CD4-positive, CD25-positive, alpha-beta regulatory T cell (primary cell): ENCODE data around the gene ERCC1. TPM values are rescaled to one million over a fixed set of nuclear protein-coding genes. Genes with fewer than 3 reads are reported as not detected.
A peak's percentile ranks its signal among the peaks of the same experiment; 100 is the strongest.

Experiments
- ATAC-seq, 2 donors: fragments of 150-1000 bp; cut with Tn5 transposase; one replicate each; pipeline ENCODE4 v1.10.0; 2021; ENCODE audit warnings: low read depth in 2 of 2, moderate number of reproducible peaks in 2 of 2, moderate library complexity in 1 of 2
- DNase-seq, 3 donors: peaks; one replicate each; pipeline versions ENCODE4 v3.0.0 to v3.0.0-alpha.2; 2012 to 2022; ENCODE audit warnings: mixed read lengths in 1 of 3
- H3K27ac ChIP-seq: one replicate; pipeline ENCODE4 v1.7.0; 2013; ENCODE audit warnings: mild to moderate bottlenecking, low read length; ENCODE audit not compliant: insufficient read depth, poor library complexity, severe bottlenecking
- H3K27me3 ChIP-seq: one replicate; pipeline ENCODE4 v1.7.0; 2013; ENCODE audit warnings: low read length; ENCODE audit not compliant: control insufficient read depth, insufficient read depth
- H3K36me3 ChIP-seq: one replicate; pipeline ENCODE4 v1.7.0; 2013; ENCODE audit warnings: mild to moderate bottlenecking, low read length, moderate library complexity; ENCODE audit not compliant: control insufficient read depth, insufficient read depth
- H3K4me1 ChIP-seq: 2 replicates; pipeline ENCODE4 v1.7.0; 2013; ENCODE audit warnings: mild to moderate bottlenecking, low read length; ENCODE audit not compliant: insufficient read depth, control insufficient read depth, poor library complexity, severe bottlenecking
- H3K4me3 ChIP-seq: one replicate; pipeline ENCODE4 v1.7.0; 2013; ENCODE audit warnings: low read depth, mild to moderate bottlenecking, low read length, moderate library complexity
- H3K9me3 ChIP-seq, 2 experiments: 1 replicate in 1 of 2; 2 replicates in 1 of 2; pipeline ENCODE4 v1.7.0; 2013; ENCODE audit warnings: low read length in 2 of 2, mild to moderate bottlenecking in 1 of 2, moderate library complexity in 1 of 2; ENCODE audit not compliant: control insufficient read depth in 2 of 2
- H3K27ac Mint-ChIP-seq, 3 donors: one replicate each; pipeline ENCODE4 v1.8.0; 2020 to 2022; ENCODE audit warnings: mild to moderate bottlenecking in 3 of 3, mixed read lengths in 3 of 3, moderate library complexity in 2 of 3
- H3K27me3 Mint-ChIP-seq: one replicate; pipeline ENCODE4 v1.8.0; 2022; ENCODE audit warnings: mild to moderate bottlenecking, mixed read lengths
- H3K36me3 Mint-ChIP-seq: one replicate; pipeline ENCODE4 v1.8.0; 2020; ENCODE audit warnings: mixed read lengths
- H3K4me1 Mint-ChIP-seq, 4 donors: one replicate each; pipeline ENCODE4 v1.8.0; 2020 to 2022; ENCODE audit warnings: mixed read lengths in 4 of 4, mild to moderate bottlenecking in 1 of 4
- H3K4me3 Mint-ChIP-seq, 4 donors: one replicate each; pipeline ENCODE4 v1.8.0; 2020 to 2022; ENCODE audit warnings: mild to moderate bottlenecking in 4 of 4, mixed read lengths in 4 of 4, moderate library complexity in 3 of 4
- H3K9me3 Mint-ChIP-seq, 7 donors: one replicate each; pipeline ENCODE4 v1.8.0; 2020 to 2022; ENCODE audit warnings: mixed read lengths in 7 of 7, mild to moderate bottlenecking in 3 of 7, moderate library complexity in 2 of 7
- polyA plus RNA-seq, 4 donors: library from polyadenylated mRNA; unstranded; fragments of 300-500 nt; fragmentation: Illumina TruSeq; gene quantifications; one replicate each; pipeline ENCODE4 v1.2.3, GENCODE V29; 2021
- total RNA-seq: library from RNA; stranded (reverse); gene quantifications from one replicate; pipeline ENCODE4 v1.2.3, GENCODE V29; 2022

The ERCC1 gene
- total and polyA plus RNA-seq, 5 donors from 2014 or later = 25.9 to 30.5 (median 26.7) TPM

- DNase-seq (peak in 1 of 3 donors; percentile 48), ATAC-seq (peak; percentile 36 to 38)
- peaks cover 9% of the 10 kb centered on the region for H3K27me3 Mint-ChIP-seq
- H3K4me3 Mint-ChIP-seq = peak overlapping the region in 2 of 4 donors; percentile 38 to 73
- no peaks in the 10 kb centered on the region for H3K36me3 Mint-ChIP-seq
- Histone ChIP-seq H3K36me3 (no peaks in the 10 kb centered on the region), H3K27ac (no peak overlapping the region), H3K4me3 (no peak overlapping the region), H3K9me3 (no peaks in the 10 kb centered on the region), H3K4me1 (peaks cover 22% of the 10 kb centered on the region), H3K27me3 (no peaks in the 10 kb centered on the region)
- H3K27ac Mint-ChIP-seq = peak overlapping the region; percentile 52 to 67 (median 55)
- H3K9me3 Mint-ChIP-seq = peaks cover 0 to 3% (median 0%) of the 10 kb centered on the region in 7 donors
- H3K4me1 Mint-ChIP-seq = peaks cover 6 to 31% (median 24%) of the 10 kb centered on the region in 4 donors
These were observed 32.2 kb upstream of the ERCC1 start for GRCh38 chr19:45455707-45456499.

- peaks cover 0 to 6% (median 0%) of the 10 kb centered on the region in 7 donors for H3K9me3 Mint-ChIP-seq
- H3K4me3 ChIP-seq = peak overlapping the region; percentile 72
- peaks cover 4% of the 10 kb centered on the region for H3K36me3 Mint-ChIP-seq
- peaks cover 40% of the 10 kb centered on the region for H3K4me1 ChIP-seq
- no peaks in the 10 kb centered on the region for H3K36me3 ChIP-seq
- ATAC-seq (no peak), DNase-seq (no peak)
- H3K9me3 ChIP-seq = no peaks in the 10 kb centered on the region
- H3K27me3 Mint-ChIP-seq = peaks cover 21% of the 10 kb centered on the region
- H3K27ac Mint-ChIP-seq = peak overlapping the region; percentile 96 to 100 (median 100)
- no peaks in the 10 kb centered on the region for H3K27me3 ChIP-seq
- H3K4me1 Mint-ChIP-seq = peaks cover 9 to 58% (median 45%) of the 10 kb centered on the region in 4 donors
- peak overlapping the region; percentile 90 to 98 (median 92) for H3K4me3 Mint-ChIP-seq
- H3K27ac ChIP-seq = peak overlapping the region; percentile 99
These were observed 28.2 kb upstream of the ERCC1 start for GRCh38 chr19:45451850-45452387.

DNA sequence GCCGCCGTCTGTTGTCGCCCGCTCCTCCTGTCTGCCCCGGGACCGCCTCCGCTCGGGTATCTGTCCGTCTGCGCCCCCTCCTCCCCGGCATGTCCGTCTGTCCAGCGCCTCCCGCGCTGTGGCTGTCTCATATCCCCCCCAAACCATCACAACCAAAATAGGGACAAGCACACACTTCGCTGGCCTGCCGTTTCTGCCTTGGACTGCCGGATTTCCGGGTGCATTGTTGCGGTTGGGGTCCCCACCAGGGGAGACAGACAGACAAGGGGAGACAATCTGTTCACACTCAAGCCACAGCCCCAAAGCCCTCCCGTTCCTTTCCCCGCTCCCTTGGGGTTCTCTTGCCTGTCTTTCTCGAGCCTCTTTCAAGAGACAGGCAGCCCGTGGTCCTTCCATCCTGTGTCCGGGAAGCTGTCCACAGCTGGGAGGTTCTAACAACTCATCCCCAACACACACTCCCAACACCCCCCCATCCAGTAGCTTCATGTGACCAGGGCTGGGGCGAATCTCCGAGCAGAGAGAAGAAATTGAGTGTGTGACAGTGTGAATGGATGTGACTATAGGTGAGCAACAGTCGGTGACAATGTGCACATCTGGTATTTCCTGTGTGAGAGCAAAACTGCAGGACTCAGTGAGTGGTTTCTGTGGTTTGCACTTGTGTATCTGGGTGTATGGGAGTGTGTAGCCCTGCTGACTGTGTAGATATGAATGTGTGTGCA is 27.6 kb upstream of the ERCC1 start:
- Histone ChIP-seq H3K27me3 (no peaks in the 10 kb centered on the region), H3K4me1 (peaks cover 37% of the 10 kb centered on the region), H3K36me3 (no peaks in the 10 kb centered on the region), H3K27ac (peak overlapping the region; percentile 99), H3K4me3 (peak overlapping the region; percentile 72), H3K9me3 (no peaks in the 10 kb centered on the region)
- peaks cover 0 to 6% (median 0%) of the 10 kb centered on the region in 7 donors for H3K9me3 Mint-ChIP-seq
- H3K27ac Mint-ChIP-seq = peak overlapping the region; percentile 96 to 100 (median 100)
- peak overlapping the region; percentile 90 to 98 (median 92) for H3K4me3 Mint-ChIP-seq
- peaks cover 12 to 58% (median 44%) of the 10 kb centered on the region in 4 donors for H3K4me1 Mint-ChIP-seq
- peaks cover 21% of the 10 kb centered on the region for H3K27me3 Mint-ChIP-seq
- DNase-seq (peak; percentile 61 to 81 (median 74)), ATAC-seq (peak; percentile 54 to 55)
- peaks cover 4% of the 10 kb centered on the region for H3K36me3 Mint-ChIP-seq

DNA sequence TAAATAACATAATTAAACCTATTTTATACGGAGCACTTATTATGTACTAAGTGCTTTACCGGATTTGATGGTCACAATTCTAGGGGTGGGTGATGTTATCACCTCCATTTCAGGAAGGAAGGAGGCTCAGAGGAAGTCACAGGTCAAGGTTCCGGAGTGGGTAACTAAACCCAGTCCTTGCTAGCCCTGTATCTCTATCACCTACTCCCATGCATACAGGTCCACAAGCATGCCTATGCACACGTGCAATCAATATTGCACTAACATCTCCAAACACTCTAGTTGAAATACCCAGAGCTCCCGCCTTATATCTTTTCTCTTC is 26.3 kb upstream of the ERCC1 start:
- H3K27ac ChIP-seq = peak overlapping the region; percentile 99
- DNase-seq = peak in 2 of 3 donors; percentile 24 to 56
- no peaks in the 10 kb centered on the region for H3K36me3 ChIP-seq
- Mint-ChIP-seq H3K36me3 (peaks cover 4% of the 10 kb centered on the region), H3K9me3 (peaks cover 0 to 6% (median 0%) of the 10 kb centered on the region in 7 donors), H3K4me3 (peak overlapping the region; percentile 92 to 99 (median 98)), H3K27ac (peak overlapping the region; percentile 96 to 100 (median 100)), H3K27me3 (peaks cover 21% of the 10 kb centered on the region), H3K4me1 (peaks cover 13 to 61% (median 45%) of the 10 kb centered on the region in 4 donors)
- no peaks in the 10 kb centered on the region for H3K27me3 ChIP-seq
- H3K9me3 ChIP-seq = no peaks in the 10 kb centered on the region
- peak overlapping the region; percentile 91 for H3K4me3 ChIP-seq
- peak; percentile 4 to 13 for ATAC-seq
- H3K4me1 ChIP-seq = peaks cover 29% of the 10 kb centered on the region

DNA sequence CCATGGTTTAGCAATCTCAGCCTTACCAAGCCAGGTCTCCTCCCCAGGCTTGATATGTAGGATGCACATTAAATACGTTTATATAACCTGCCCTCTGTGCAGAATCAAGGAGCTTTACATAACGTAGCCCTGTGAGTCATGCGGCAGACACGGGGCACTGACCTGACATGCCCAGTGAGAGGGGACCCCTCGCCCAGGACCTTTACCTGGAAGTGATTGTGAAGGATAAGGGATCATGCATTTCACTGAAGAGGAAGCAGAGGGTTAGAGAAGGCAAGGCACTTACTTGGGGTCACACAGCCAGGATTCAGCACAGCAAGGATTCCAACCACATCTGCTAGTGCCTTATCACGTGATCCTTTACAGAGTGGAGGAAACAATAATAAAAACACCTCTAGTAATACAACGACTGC is 25.2 kb upstream of the ERCC1 start:
- H3K4me1 ChIP-seq = peaks cover 39% of the 10 kb centered on the region
- Mint-ChIP-seq H3K36me3 (peaks cover 4% of the 10 kb centered on the region), H3K4me1 (peaks cover 17 to 65% (median 51%) of the 10 kb centered on the region in 4 donors), H3K4me3 (peak overlapping the region; percentile 48 to 92 (median 67)), H3K9me3 (peaks cover 0 to 6% (median 0%) of the 10 kb centered on the region in 7 donors), H3K27me3 (peaks cover 21% of the 10 kb centered on the region), H3K27ac (peak overlapping the region in 2 of 3 donors; percentile 79 to 100)
- H3K27ac ChIP-seq = peak overlapping the region; percentile 99
- H3K27me3 ChIP-seq = no peaks in the 10 kb centered on the region
- ATAC-seq = no peak
- no peak for DNase-seq
- no peak overlapping the region for H3K4me3 ChIP-seq
- H3K36me3 ChIP-seq = no peaks in the 10 kb centered on the region
- H3K9me3 ChIP-seq = no peaks in the 10 kb centered on the region

GRCh38 chr19:45448425-45448756 is 24.7 kb upstream of the ERCC1 start:
- peaks cover 17 to 67% (median 51%) of the 10 kb centered on the region in 4 donors for H3K4me1 Mint-ChIP-seq
- peaks cover 4% of the 10 kb centered on the region for H3K36me3 Mint-ChIP-seq
- no peaks in the 10 kb centered on the region for H3K9me3 ChIP-seq
- H3K4me3 ChIP-seq = no peak overlapping the region
- DNase-seq = no peak
- H3K36me3 ChIP-seq = no peaks in the 10 kb centered on the region
- H3K27ac ChIP-seq = no peak overlapping the region
- peak overlapping the region; percentile 79 to 100 (median 84) for H3K27ac Mint-ChIP-seq
- ATAC-seq = no peak
- H3K27me3 Mint-ChIP-seq = peaks cover 21% of the 10 kb centered on the region
- H3K27me3 ChIP-seq = no peaks in the 10 kb centered on the region
- peaks cover 44% of the 10 kb centered on the region for H3K4me1 ChIP-seq
- H3K4me3 Mint-ChIP-seq = peak overlapping the region in 3 of 4 donors; percentile 36 to 92 (median 39)
- H3K9me3 Mint-ChIP-seq = peaks cover 0 to 6% (median 0%) of the 10 kb centered on the region in 7 donors

- H3K27ac ChIP-seq = no peak overlapping the region
- peak overlapping the region in 1 of 3 donors; percentile 91 for H3K27ac Mint-ChIP-seq
- H3K27me3 Mint-ChIP-seq = peaks cover 21% of the 10 kb centered on the region
- peaks cover 4% of the 10 kb centered on the region for H3K36me3 Mint-ChIP-seq
- no peaks in the 10 kb centered on the region for H3K27me3 ChIP-seq
- no peak for ATAC-seq
- H3K4me1 ChIP-seq = peaks cover 54% of the 10 kb centered on the region
- no peaks in the 10 kb centered on the region for H3K36me3 ChIP-seq
- H3K4me3 Mint-ChIP-seq = peak overlapping the region in 1 of 4 donors; percentile 26
- H3K4me1 Mint-ChIP-seq = peaks cover 17 to 74% (median 56%) of the 10 kb centered on the region in 4 donors
- no peak for DNase-seq
- no peaks in the 10 kb centered on the region for H3K9me3 ChIP-seq
- H3K9me3 Mint-ChIP-seq = peaks cover 0 to 7% (median 0%) of the 10 kb centered on the region in 7 donors
- H3K4me3 ChIP-seq = no peak overlapping the region
These were observed 23.2 kb upstream of the ERCC1 start for GRCh38 chr19:45446944-45447343.
